ENCODE results near the gene ZNF341.

DNA sequence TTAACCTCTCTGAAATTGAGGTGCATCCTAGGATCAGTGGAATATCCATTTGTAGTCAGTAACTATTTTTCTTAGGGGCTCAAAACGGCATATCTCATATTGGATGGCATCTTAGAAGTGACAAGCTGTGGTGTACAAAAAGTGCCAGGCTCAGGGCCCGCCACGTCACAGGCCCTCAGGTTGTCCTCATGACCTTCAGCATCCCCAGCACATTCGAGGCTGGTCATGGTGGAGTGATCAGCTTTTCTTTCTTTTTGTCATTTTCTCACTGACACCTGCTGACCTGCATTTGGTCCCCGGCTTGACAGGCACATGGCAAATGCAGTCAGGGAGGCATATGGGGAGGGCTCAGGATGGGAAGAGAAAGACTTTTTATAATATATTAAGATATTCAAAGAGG lies 38.5 kb upstream of the ZNF341 start:
- TF ChIP-seq POLR2A (IDR thresholded peaks at IDR 0.05) = no peak
- TF ChIP-seq, protein P1, sequence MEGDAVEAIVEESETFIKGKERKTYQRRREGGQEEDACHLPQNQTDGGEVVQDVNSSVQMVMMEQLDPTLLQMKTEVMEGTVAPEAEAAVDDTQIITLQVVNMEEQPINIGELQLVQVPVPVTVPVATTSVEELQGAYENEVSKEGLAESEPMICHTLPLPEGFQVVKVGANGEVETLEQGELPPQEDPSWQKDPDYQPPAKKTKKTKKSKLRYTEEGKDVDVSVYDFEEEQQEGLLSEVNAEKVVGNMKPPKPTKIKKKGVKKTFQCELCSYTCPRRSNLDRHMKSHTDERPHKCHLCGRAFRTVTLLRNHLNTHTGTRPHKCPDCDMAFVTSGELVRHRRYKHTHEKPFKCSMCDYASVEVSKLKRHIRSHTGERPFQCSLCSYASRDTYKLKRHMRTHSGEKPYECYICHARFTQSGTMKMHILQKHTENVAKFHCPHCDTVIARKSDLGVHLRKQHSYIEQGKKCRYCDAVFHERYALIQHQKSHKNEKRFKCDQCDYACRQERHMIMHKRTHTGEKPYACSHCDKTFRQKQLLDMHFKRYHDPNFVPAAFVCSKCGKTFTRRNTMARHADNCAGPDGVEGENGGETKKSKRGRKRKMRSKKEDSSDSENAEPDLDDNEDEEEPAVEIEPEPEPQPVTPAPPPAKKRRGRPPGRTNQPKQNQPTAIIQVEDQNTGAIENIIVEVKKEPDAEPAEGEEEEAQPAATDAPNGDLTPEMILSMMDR (IDR thresholded peaks at IDR 0.05) = no peak

Data from sigmoid colon (tissue), 3 donors.